ENCODE results near the gene PRDM16.

The PRDM16 gene

DNA sequence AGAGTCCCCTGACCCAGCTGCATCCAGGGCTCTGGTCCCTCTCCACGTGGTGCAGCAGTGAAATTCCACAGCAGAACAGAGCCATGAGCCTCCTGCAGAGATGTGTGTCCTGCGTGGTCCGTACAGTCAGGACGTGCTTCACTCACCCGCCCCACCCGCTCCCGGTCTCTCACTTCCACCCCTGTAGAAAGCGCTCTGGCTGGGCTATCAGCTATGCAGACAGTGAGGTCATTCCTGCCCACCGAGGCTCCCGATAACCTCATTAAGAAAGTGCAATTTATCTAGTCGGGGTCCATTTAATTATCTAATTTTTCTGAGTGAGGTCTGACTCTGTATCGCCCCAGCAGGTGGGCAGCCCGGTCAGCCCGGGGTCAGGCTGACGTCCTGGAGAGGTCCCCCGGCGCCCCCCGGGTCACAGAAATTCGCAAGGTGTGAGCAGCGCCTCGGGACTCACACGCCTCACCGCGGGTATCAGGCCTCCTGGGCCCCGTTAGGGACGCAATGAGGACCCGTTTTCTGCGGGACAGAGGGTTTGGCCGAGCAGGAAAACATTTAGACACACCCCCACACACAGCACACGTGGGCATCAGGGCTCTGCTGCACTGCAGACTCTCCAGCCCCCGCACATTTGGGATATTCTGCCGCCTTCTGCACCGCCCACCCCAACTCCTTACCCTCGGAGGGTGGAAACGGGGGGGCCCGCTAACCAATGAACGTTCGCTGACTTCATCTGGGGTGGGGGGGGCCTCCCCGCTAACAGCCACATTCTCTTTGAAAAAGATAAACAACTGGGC, 76.7 kb downstream of the PRDM16 start:
- H3K4me3 Mint-ChIP-seq: no peak overlapping the region
- peaks cover 3% of the 10 kb centered on the region for H3K36me3 Mint-ChIP-seq (ENCODE audit: insufficient read depth)
- ATAC-seq (replicated peaks) (no peak), DNase-seq (no peak)
- no peaks in the 10 kb centered on the region for H3K27me3 Mint-ChIP-seq
- H3K4me1 Mint-ChIP-seq (ENCODE audit: low read depth in 2 of 2): peaks cover 0 to 2% of the 10 kb centered on the region in 2 donors
- no peak overlapping the region for H3K27ac Mint-ChIP-seq
- H3K9me3 Mint-ChIP-seq: peaks cover 0 to 4% of the 10 kb centered on the region in 2 donors

DNA sequence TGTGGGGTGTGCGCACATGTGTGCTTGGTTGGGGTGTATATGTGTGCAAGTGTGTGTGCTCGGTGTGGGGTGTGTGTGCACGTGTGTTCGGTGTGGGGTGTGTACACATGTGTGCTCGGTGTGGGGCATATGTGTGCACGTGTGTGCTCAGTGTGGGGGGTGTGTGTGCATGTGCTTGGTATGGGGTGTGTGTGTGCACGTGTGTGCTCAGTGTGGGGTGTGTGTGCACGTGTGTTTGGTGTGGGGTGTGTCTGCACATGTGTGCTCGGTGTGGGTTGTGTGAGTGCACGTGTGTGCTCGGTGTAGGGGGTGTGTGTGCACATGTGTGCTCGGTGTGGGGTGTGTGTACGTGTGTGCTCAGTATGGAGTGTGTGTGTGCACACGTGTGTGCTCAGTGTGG, 77.5 kb downstream of the PRDM16 start:
- no peak overlapping the region for H3K4me3 Mint-ChIP-seq
- DNase-seq: no peak
- H3K27me3 Mint-ChIP-seq: peaks cover 0 to 5% of the 10 kb centered on the region in 2 donors
- H3K4me1 Mint-ChIP-seq (ENCODE audit: low read depth in 2 of 2): peaks cover 0 to 2% of the 10 kb centered on the region in 2 donors
- H3K9me3 Mint-ChIP-seq: peaks cover 0 to 4% of the 10 kb centered on the region in 2 donors
- ATAC-seq (replicated peaks): no peak
- peaks cover 3% of the 10 kb centered on the region for H3K36me3 Mint-ChIP-seq (ENCODE audit: insufficient read depth)
- H3K27ac Mint-ChIP-seq: no peak overlapping the region

- no peak overlapping the region for H3K27ac Mint-ChIP-seq
- H3K4me3 Mint-ChIP-seq: no peak overlapping the region
- DNase-seq: no peak
- H3K9me3 Mint-ChIP-seq: peaks cover 0 to 4% of the 10 kb centered on the region in 2 donors
- peaks cover 3% of the 10 kb centered on the region for H3K36me3 Mint-ChIP-seq (ENCODE audit: insufficient read depth)
- peaks cover 0 to 9% of the 10 kb centered on the region in 2 donors for H3K27me3 Mint-ChIP-seq
- peaks cover 0 to 2% of the 10 kb centered on the region in 2 donors for H3K4me1 Mint-ChIP-seq (ENCODE audit: low read depth in 2 of 2)
- ATAC-seq (replicated peaks): no peak
Measured at GRCh38 chr1:3146907-3147306, 77.9 kb downstream of the PRDM16 start.

DNA sequence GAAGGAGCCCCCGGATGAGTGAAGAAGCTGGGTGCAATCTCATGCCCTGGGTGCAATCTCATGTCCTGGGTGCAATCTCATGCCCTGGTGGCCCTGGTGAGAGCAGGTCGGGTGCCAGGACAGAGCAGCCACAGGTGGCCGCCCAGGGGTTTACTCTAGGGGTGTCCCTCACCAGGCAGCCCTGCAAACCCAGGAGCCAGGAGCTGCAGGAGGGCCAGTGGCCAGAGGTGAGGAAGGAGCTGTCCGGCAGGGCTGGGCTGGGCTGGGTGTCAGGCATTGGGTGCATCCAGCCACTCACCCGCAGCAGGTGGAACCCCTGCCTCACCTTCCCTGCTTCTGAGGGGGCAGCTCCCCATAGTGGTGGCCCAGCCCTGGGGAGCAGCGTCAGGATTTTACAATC, 79.2 kb downstream of the PRDM16 start:
- no peak for ATAC-seq (replicated peaks)
- peaks cover 0 to 22% of the 10 kb centered on the region in 2 donors for H3K27me3 Mint-ChIP-seq
- no peak overlapping the region for H3K4me3 Mint-ChIP-seq
- DNase-seq: no peak
- H3K4me1 Mint-ChIP-seq (ENCODE audit: low read depth in 2 of 2): peaks cover 0 to 2% of the 10 kb centered on the region in 2 donors
- H3K36me3 Mint-ChIP-seq (ENCODE audit: insufficient read depth): peaks cover 3% of the 10 kb centered on the region
- H3K9me3 Mint-ChIP-seq: peaks cover 0 to 4% of the 10 kb centered on the region in 2 donors
- no peak overlapping the region for H3K27ac Mint-ChIP-seq

- ATAC-seq (replicated peaks): no peak
- Mint-ChIP-seq H3K9me3 (peaks cover 0 to 4% of the 10 kb centered on the region in 2 donors), H3K27me3 (peaks cover 0 to 28% of the 10 kb centered on the region in 2 donors), H3K36me3 (ENCODE audit: insufficient read depth) (peaks cover 3% of the 10 kb centered on the region), H3K4me3 (no peak overlapping the region), H3K4me1 (ENCODE audit: low read depth in 2 of 2) (peaks cover 0 to 2% of the 10 kb centered on the region in 2 donors), H3K27ac (no peak overlapping the region)
- no peak for DNase-seq
Measured at GRCh38 chr1:3149277-3149676, 80.3 kb downstream of the PRDM16 start.

GRCh38 chr1:3151456-3151855, 82.5 kb downstream of the PRDM16 start:
- H3K27ac Mint-ChIP-seq: no peak overlapping the region
- H3K27me3 Mint-ChIP-seq: peaks cover 10 to 50% of the 10 kb centered on the region in 2 donors
- no peak for ATAC-seq (replicated peaks)
- H3K9me3 Mint-ChIP-seq: peaks cover 0 to 2% of the 10 kb centered on the region in 2 donors
- H3K36me3 Mint-ChIP-seq (ENCODE audit: insufficient read depth): peaks cover 3% of the 10 kb centered on the region
- no peak overlapping the region for H3K4me3 Mint-ChIP-seq
- no peak for DNase-seq
- peaks cover 0 to 2% of the 10 kb centered on the region in 2 donors for H3K4me1 Mint-ChIP-seq (ENCODE audit: low read depth in 2 of 2)

DNA sequence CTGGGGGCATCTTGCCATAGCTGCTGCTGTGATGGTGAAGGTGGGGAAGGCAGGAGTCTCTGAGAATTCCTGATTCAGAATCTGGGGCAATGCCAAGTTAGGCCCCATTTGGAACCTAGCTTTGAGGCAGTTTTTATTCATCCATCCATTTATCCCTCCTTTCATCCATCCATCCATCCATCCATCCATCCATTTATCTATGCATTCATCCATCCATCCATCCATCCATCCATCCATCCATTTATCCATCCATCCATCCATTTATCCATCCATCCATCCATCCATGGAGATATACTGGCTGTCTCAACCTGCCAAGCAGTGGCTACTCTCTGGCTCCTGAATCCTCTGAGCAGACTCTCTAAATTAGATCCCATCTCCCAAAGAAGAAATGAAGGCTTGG, 83.1 kb downstream of the PRDM16 start:
- Mint-ChIP-seq H3K27me3 (peaks cover 15 to 57% of the 10 kb centered on the region in 2 donors), H3K4me1 (ENCODE audit: low read depth in 2 of 2) (no peaks in the 10 kb centered on the region)

GRCh38 chr1:3153197-3153596, 84.2 kb downstream of the PRDM16 start:
- H3K36me3 Mint-ChIP-seq (ENCODE audit: insufficient read depth): no peaks in the 10 kb centered on the region

More for the DNA sequence above, 83.1 kb downstream of the PRDM16 start:
- Mint-ChIP-seq H3K4me3 (no peak overlapping the region), H3K27ac (no peak overlapping the region), H3K9me3 (no peaks in the 10 kb centered on the region), H3K36me3 (ENCODE audit: insufficient read depth) (peaks cover 3% of the 10 kb centered on the region)
- no peak for DNase-seq
- no peak for ATAC-seq (replicated peaks)

DNA sequence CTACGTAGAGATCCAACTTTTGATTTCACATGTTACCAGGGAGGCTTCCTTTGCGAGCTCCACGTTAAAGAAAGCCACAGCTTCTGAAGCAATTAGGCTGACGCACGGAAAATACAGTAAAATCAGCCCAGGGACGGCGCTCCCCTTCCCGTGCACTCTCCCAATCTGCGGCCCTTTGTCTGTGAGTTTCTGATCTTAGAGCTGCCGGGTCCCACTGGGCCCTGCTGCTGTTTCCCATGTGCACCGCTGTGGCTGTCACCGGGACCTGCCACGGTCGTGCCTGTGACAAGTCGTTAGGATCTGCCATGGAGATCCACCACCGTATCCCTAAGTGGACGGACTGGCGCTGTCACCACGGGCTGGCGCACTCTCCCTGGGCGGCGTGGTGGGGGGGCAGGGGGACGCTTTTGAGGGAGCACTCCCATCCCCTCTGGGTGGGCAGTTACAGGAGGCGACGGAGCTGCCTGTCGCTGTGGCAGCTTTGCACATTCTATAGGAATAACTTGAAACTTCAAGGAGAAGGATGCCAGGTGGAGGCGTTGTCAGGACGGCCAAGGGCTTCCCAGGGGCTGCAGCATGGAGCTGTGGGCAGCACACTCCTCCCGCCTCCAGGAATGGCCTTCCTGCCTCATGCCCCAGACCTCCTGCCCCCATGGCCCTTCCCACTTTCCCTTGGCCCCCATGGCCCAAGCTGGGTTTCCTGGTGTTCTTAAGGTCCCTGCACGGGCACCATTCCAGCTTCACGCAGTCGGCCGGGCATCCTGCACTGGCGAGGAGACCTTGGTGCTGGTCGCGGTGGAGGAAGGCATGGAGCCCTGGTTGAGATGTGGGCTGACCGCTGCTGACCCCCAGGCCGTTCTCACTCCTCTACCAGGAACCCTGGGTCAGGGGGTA, 85.1 kb downstream of the PRDM16 start:
- Mint-ChIP-seq H3K9me3 (no peaks in the 10 kb centered on the region), H3K36me3 (ENCODE audit: insufficient read depth) (no peaks in the 10 kb centered on the region), H3K4me1 (ENCODE audit: low read depth in 2 of 2) (no peaks in the 10 kb centered on the region), H3K27ac (no peak overlapping the region), H3K27me3 (peaks cover 15 to 61% of the 10 kb centered on the region in 2 donors), H3K4me3 (no peak overlapping the region)
- DNase-seq (no peak), ATAC-seq (replicated peaks) (no peak)

More at GRCh38 chr1:3153197-3153596, 84.2 kb downstream of the PRDM16 start:
- ATAC-seq (replicated peaks) (no peak), DNase-seq (no peak)
- H3K4me3 Mint-ChIP-seq: no peak overlapping the region
- peaks cover 15 to 57% of the 10 kb centered on the region in 2 donors for H3K27me3 Mint-ChIP-seq
- H3K9me3 Mint-ChIP-seq: no peaks in the 10 kb centered on the region
- no peaks in the 10 kb centered on the region for H3K4me1 Mint-ChIP-seq (ENCODE audit: low read depth in 2 of 2)
- H3K27ac Mint-ChIP-seq: no peak overlapping the region

GRCh38 chr1:3155056-3155925, 86.3 kb downstream of the PRDM16 start:
- H3K36me3 Mint-ChIP-seq (ENCODE audit: insufficient read depth): no peaks in the 10 kb centered on the region
- no peak overlapping the region for H3K4me3 Mint-ChIP-seq
- H3K27ac Mint-ChIP-seq: no peak overlapping the region

DNA sequence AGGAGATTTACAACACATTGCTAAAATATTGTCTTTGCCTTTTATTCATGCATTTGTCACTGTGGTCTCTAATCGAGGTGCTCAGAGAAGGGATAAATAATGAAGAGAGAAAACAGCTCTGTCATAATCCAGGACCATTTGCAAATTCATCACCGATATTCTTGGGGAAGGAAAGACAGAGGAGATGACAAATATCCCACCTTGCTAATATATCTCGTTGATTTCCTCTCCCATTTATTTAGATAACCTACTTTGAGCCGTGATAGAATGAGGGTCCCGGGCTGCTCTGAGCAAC, 86.9 kb downstream of the PRDM16 start:
- no peak overlapping the region for H3K4me3 Mint-ChIP-seq
- no peaks in the 10 kb centered on the region for H3K9me3 Mint-ChIP-seq
- ATAC-seq (replicated peaks) (no peak), DNase-seq (no peak)
- H3K36me3 Mint-ChIP-seq (ENCODE audit: insufficient read depth): no peaks in the 10 kb centered on the region
- H3K4me1 Mint-ChIP-seq (ENCODE audit: low read depth in 2 of 2): peaks cover 0 to 3% of the 10 kb centered on the region in 2 donors
- no peak overlapping the region for H3K27ac Mint-ChIP-seq
- peaks cover 15 to 68% of the 10 kb centered on the region in 2 donors for H3K27me3 Mint-ChIP-seq

More at GRCh38 chr1:3155056-3155925, 86.3 kb downstream of the PRDM16 start:
- H3K4me1 Mint-ChIP-seq (ENCODE audit: low read depth in 2 of 2): no peaks in the 10 kb centered on the region
- ATAC-seq (replicated peaks) (no peak), DNase-seq (no peak)
- H3K9me3 Mint-ChIP-seq: no peaks in the 10 kb centered on the region
- H3K27me3 Mint-ChIP-seq: peaks cover 15 to 68% of the 10 kb centered on the region in 2 donors

DNA sequence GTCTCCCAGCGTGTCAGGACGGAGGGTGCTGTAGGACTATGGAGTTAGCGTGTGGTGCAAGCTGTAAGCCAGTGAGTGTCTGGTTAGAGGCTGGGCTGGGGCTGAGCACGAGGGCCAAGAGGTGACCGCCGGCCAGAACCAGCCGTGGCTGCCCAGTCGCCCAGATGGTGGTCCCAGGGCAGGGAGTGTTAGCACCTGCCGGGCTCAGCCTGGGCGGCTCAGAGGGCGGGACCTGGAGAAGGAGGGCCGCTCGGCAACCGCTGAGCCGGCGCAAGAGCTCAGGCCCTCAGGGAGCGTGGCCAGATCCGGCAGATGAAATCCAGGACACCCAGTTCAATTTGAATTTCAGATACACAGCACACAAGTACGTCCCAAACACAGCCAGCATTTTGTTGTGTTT, 87.9 kb downstream of the PRDM16 start:
- Mint-ChIP-seq H3K4me3 (no peak overlapping the region), H3K4me1 (ENCODE audit: low read depth in 2 of 2) (peaks cover 0 to 7% of the 10 kb centered on the region in 2 donors), H3K27me3 (peaks cover 15 to 62% of the 10 kb centered on the region in 2 donors), H3K36me3 (ENCODE audit: insufficient read depth) (no peaks in the 10 kb centered on the region), H3K27ac (no peak overlapping the region), H3K9me3 (no peaks in the 10 kb centered on the region)
- no peak for DNase-seq
- no peak for ATAC-seq (replicated peaks)

GRCh38 chr1:3158347-3158746, 89.3 kb downstream of the PRDM16 start:
- Mint-ChIP-seq H3K9me3 (no peaks in the 10 kb centered on the region), H3K4me3 (no peak overlapping the region), H3K27ac (peak overlapping the region in 1 of 2 donors; percentile 22), H3K27me3 (peaks cover 15 to 57% of the 10 kb centered on the region in 2 donors), H3K4me1 (ENCODE audit: low read depth in 2 of 2) (peaks cover 0 to 7% of the 10 kb centered on the region in 2 donors), H3K36me3 (ENCODE audit: insufficient read depth) (no peaks in the 10 kb centered on the region)
- no peak for DNase-seq
- ATAC-seq (replicated peaks): no peak
